GM12872 (cell line): ENCODE data around the gene EVI5L.

Experiments used
- CTCF ChIP-seq: IDR thresholded peaks from 3 replicates; pipeline ENCODE4 v1.5.1; 2011; ENCODE audit warnings: low read depth, mild to moderate bottlenecking, low read length, moderate library complexity; ENCODE audit not compliant: insufficient read depth

Gene EVI5L

GRCh38 chr19:7874897-7875273, 44.9 kb downstream of the EVI5L start:
- TF ChIP-seq CTCF: no peak

DNA sequence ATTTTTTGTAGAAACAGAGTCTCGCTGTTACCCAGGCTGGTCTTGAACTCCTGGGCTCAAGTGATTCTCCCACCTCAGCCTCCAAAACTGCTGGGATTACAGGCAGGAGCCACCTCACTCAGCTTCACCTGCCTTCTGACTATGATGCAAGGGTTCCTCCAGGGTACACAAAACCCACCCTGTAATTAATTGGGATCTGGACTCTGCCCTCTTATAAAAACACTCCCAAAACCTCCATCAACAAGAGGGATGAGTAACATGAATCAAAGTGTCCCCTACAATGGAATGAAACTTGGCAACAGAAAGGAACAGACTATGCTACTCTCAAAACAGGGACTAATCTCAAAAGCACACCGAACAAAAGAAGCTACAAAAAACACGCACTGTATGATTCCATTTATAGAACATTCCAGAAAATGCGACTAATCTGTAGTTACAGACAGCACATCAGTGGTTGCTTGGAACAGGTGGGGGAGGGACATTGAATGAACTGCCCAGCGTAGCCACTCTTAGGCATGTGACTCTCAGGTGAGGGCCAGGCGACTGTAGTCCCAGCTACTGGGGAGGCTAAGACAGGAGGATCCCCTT, 47.3 kb downstream of the EVI5L start:
- no peak for TF ChIP-seq CTCF

- no peak for TF ChIP-seq CTCF
Observed at GRCh38 chr19:7879111-7879807, 49.2 kb downstream of the EVI5L start.

DNA sequence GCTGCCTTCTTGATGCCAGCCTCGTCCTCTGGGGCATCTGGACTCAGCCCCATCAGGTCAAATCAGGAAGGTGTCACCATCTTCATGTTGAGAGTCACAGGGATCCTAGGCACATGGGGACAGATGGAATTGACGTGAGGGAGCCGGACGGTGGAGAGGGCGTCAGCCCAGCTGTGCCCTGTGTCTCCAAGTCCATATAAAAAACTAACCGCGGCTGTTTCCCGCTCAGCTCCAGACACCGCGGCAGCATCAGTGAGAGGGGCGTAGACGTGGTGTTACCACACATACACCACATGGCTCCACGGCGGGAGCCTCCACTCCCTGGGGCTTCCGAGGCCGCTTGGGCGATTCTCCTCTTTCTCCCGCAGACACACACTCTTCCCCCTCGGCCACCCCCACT, 49.8 kb downstream of the EVI5L start:
- no peak for TF ChIP-seq CTCF

- no peak for TF ChIP-seq CTCF
Observed at GRCh38 chr19:7881910-7882309, 51.9 kb downstream of the EVI5L start.

- TF ChIP-seq CTCF: no peak
Observed at GRCh38 chr19:7883105-7883504, 53.1 kb downstream of the EVI5L start.

- TF ChIP-seq CTCF: no peak
Observed at GRCh38 chr19:7883796-7884570, 54.0 kb downstream of the EVI5L start.
